NCI-H345 (cell line): Measurements from ENCODE around the gene NDUFB7.
A peak's percentile ranks its signal among the peaks of the same experiment; 100 is the strongest.
"Not testable (repeated sequence)": the region's sequence is repeated elsewhere in the genome, so short reads cannot be mapped to it uniquely, and the experiment has no call there.

ENCODE experiments used
- DNase-seq: peaks from one replicate; lab custom pipeline; 2025; lab: John Stamatoyannopoulos, UW

The NDUFB7 gene

GRCh38 chr19:14553042-14553938, 18.6 kb downstream of the NDUFB7 start:
- no peak for DNase-seq

GRCh38 chr19:14552006-14552360, 19.9 kb downstream of the NDUFB7 start:
- DNase-seq: not testable (repeated sequence)

- not testable (repeated sequence) for DNase-seq
Observed at GRCh38 chr19:14551134-14552005, 20.5 kb downstream of the NDUFB7 start.

- DNase-seq: peak; percentile 9
Observed at GRCh38 chr19:14550201-14550754, 21.6 kb downstream of the NDUFB7 start.

- no peak for DNase-seq
Observed at GRCh38 chr19:14545716-14546082, 26.2 kb downstream of the NDUFB7 start.

GRCh38 chr19:14544977-14545715, 26.7 kb downstream of the NDUFB7 start:
- DNase-seq: peak; percentile 96

GRCh38 chr19:14544047-14544446, 27.8 kb downstream of the NDUFB7 start:
- no peak for DNase-seq

GRCh38 chr19:14542711-14543328, 29.0 kb downstream of the NDUFB7 start:
- DNase-seq: no peak

- not testable (repeated sequence) for DNase-seq
Observed at GRCh38 chr19:14541979-14542378, 29.9 kb downstream of the NDUFB7 start.

GRCh38 chr19:14540741-14541525, 30.9 kb downstream of the NDUFB7 start:
- DNase-seq: no peak

- DNase-seq: no peak
Observed at GRCh38 chr19:14536926-14537692, 34.8 kb downstream of the NDUFB7 start.

GRCh38 chr19:14533450-14533849, 38.4 kb downstream of the NDUFB7 start:
- no peak for DNase-seq

GRCh38 chr19:14530506-14530905, 41.4 kb downstream of the NDUFB7 start:
- DNase-seq: no peak

GRCh38 chr19:14530005-14530348, 41.9 kb downstream of the NDUFB7 start:
- DNase-seq: no peak

- peak; percentile 99 for DNase-seq
Observed at GRCh38 chr19:14529254-14530004, 42.4 kb downstream of the NDUFB7 start, which contains the start of gene TECR. Gene TECR (plus strand): TSS chr19:14529594. CDS start chr19:14529697, 103 bp downstream.

GRCh38 chr19:14528419-14529253, 43.2 kb downstream of the NDUFB7 start:
- DNase-seq: no peak

GRCh38 chr19:14526423-14526822, 45.4 kb downstream of the NDUFB7 start:
- DNase-seq: no peak

GRCh38 chr19:14525729-14526128, 46.1 kb downstream of the NDUFB7 start:
- DNase-seq: no peak
